ENCODE measurements around the gene SLC16A1.

- TF ChIP-seq CTCF (conservative IDR thresholded peaks at IDR 0.05; ENCODE audit: low read length) = no peak
- TF ChIP-seq EZH2phosphoT487 (IDR thresholded peaks at IDR 0.05; ENCODE audit: borderline replicate concordance) = no peak
Measured at GRCh38 chr1:112997781-112998180, 41.8 kb upstream of the SLC16A1 start.
